Right renal cortex interstitium (tissue), 3 donors: ENCODE measurements around the gene SLC17A5. TPM values are rescaled to one million over a fixed set of nuclear protein-coding genes. Genes with fewer than 3 reads are reported as not detected.
"Not testable (repeated sequence)": the region's sequence is repeated elsewhere in the genome, so short reads cannot be mapped to it uniquely, and the experiment has no call there.

Source experiments
- DNase-seq, 3 donors: peaks; one replicate each; pipeline ENCODE4 v3.0.0-alpha.2; 2013; ENCODE audit warnings: low read depth in 3 of 3, low spot score in 2 of 3
- polyA plus RNA-seq, 3 donors: library from polyadenylated mRNA; unstranded; fragments of 120-200 nt; gene quantifications; one replicate each; pipeline ENCODE4 v1.2.1, GENCODE V29; 2013; ENCODE audit not compliant: insufficient read length in 3 of 3

The SLC17A5 gene
- polyA plus RNA-seq, 3 donors = 18.1 to 23.1 (median 20.0) TPM

DNA sequence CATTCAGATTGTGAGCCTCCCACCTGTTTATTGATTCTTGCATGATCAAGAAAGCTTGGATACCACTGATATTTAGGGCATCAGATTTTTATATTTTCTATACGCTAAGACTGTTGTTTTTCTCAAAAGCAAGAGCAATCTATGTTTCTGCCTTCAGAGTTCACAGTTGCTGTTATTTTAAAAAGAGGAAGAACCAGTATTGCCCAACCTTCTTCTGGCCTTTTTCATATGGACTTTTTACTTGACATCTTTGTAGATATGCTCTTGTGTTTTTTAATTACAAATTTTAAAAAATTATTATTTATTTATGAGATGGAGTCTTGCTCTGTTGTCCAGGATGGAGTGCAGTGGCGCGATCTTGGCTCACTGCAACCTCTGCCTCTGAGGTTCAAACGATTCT is 28.9 kb downstream of the SLC17A5 start:
- no peak for DNase-seq

DNA sequence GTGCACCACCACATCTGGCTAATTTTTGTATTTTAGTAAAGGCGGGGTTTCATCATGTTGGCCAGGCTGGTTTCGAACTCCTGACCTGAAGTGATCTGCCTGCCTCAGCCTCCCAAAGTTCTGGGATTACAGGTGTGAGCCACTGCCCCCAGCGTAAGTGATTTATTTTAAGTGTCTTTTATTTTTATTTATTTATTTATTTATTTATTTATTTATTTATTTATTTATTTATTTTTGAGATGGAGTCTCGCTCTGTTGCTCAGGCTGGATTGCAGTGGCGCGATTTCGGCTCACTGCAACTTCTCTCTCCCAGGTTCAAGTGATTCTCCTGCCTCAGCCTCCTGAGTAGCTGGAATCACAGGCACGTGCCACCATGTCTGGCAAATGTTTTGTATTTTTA is 30.3 kb downstream of the SLC17A5 start:
- not testable (repeated sequence) for DNase-seq

DNA sequence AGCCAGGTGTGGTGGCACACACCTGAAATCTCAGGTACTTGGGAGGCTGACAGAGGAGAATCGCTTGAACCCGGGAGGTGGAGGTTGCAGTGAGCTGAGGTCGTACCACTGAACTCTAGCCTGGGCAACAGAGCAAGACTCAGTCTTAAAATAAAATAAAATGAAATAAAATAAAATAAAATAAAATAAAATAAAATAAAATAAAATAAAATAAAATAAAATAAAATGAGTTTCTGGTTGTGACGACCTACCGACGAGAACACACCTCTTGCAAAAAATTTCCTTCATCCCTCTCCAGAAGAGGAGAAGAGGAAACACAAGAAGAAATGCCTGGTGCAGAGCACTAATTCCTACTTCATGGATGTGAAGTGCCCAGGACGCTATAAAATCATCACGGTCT is 35.7 kb downstream of the SLC17A5 start:
- not testable (repeated sequence) for DNase-seq

DNA sequence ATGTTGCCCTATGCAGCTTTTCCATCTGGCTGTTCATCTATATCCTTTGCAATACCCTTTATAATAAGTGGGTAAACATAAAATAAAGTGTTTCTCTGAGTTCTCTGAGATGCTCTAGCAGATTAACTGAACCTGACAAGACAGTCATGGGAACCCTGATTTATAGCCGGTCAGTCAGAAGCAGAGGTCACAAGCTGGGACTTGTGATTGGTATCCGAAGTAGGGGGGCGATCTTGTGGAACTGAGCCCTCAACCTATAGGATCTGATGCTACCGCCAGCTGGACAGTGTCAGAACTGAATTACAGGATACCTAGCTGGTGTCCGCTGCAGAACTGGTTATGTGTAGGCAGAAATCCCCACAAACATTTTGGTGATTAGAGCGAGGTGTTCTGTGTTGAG is 39.0 kb downstream of the SLC17A5 start:
- DNase-seq = peak in 1 of 3 donors; percentile 7

DNA sequence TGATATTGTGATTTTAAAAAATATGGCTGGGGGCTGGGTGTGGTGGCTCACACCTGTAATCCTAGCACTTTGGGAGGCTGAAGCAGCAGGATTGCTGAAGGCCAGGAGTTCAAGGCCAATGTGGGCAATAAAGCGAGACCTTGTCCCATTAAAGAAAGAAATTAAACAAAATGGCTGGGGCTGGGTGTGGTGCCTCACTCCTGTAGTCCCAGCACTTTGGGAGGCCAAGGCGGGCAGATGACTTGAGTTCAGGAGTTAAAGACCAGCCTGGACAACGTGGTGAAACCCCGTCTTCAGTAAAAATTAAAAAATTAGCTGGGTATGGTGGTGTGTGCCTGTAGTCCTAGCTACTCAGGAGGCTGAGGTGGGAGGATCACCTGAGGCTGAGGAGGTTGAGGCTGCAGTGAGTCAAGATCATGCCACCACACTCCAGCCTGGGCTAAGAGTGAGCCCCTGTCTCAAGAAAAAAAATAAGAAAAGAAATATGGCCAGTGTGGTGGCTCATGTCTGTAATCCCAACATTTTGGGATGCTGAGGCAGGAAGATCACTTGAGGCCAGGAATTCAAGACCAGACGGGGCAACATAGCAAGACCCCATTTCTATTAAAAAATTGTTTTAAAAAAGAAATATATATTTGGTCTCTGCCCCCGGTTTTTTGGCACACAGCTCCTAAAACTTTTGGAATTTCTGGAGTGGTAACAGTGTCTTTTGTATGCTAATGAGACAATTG is 39.8 kb downstream of the SLC17A5 start:
- no peak for DNase-seq

DNA sequence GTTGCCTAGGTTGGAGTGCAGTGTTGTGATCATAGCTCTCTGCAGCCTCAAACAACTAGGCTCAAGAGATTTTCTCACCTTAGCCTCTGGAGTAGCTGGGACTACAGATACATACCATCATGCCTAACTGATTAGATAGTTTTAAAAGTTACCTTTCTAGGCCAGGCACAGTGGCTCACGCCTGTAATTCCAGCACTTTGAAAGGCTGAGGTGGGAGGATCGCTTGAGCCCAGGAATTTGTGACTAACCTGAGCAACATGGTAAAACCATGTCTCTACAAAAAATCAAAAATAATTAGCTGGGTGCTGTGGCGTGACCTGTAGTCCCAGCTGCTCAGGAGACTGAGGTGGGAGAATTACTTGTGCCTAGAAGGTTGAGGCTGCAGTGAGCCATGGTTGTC is 41.2 kb downstream of the SLC17A5 start:
- no peak for DNase-seq

DNA sequence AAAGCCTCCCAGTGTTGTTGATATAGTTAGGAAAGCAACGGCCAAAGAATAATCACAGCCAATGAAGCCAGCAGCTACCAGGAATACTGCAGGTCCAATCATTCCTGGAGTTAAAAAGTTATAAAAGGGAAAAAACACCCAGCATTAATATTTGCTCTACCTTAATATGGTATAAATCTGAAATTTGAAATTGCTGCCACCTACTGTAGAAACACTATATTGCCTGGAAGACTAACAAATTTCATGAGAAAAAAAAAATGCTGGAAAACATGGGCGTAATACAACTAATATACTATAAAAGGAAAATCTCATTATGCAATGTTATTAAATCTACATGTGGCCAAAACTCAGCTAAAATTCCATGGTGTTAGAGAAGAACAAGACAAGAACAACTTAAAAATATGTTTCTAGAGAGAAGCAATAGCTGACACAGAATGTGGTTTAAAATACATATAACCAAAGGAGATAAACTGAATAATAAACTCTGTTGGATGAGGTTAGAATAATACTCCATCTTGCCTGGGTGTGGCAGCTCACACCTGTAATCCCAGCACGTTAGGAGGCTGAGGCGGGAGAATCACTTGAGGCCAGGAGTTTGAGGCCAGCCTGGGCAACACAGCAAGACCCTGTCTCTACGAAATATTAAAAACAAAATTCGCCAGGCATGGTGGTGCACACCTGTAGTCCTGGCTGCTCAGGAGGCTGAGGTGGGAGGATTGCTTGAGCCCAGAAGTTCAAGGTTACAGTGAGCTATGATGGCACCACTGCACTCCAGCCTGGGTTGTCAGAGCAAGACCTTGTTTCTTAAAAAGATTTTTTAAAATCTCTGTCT is 43.1 kb downstream of the SLC17A5 start:
- DNase-seq = no peak

DNA sequence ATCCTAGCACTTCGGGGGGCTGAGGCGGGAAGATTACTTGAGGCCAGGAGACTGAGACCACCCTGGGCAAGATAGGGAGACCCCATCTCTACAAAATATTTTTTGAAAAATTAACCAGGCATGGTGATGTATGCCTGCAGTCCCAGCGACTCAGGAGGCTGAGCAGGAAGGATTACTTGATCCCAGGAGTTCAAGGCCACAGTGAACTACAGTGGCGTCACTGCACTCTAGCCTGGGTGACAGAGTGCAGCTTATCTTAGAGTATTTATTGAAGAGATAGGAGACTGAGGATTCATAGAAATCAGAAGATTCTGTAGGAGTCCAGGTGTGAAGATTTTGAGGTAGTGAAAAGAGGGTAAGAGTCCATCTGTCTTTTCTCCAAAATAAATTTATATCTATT is 45.0 kb downstream of the SLC17A5 start:
- DNase-seq = no peak

DNA sequence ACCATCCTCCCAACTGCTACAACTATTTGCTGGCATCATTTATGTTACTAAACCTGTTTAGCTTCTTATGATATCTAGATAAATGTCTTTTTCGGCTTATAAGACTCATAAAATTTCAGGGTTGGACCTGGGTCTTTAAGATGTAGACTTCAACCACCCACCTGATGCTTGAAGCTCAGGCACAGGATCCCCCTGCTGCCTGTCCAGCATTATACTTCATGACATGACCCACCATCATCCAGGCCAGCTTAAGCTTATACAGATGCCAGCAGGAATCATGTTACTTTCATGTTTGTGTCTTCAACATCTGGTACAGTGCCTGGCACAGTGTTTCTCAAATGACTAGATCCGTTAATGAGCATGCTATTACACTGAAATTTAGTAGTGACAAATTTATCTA is 47.4 kb downstream of the SLC17A5 start:
- no peak for DNase-seq

DNA sequence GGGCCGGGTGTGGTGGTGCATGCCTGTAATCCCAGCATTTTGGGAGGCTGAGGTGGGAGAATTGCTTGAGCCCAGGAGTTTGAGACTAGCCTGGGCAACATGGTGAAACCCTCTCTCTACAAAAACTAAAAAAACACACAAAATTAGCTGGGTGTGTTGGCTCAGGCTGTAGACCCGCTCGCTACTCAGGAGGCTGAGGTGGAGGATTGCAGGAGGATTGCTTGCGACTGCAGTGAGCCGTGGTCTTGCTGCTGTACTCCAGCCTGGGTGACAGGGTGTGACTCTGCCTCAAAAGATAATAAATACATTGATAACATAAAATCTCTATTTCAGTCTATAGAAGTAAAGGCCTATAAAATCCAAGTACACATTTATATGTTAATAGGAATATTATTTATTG is 49.3 kb downstream of the SLC17A5 start:
- DNase-seq = no peak

DNA sequence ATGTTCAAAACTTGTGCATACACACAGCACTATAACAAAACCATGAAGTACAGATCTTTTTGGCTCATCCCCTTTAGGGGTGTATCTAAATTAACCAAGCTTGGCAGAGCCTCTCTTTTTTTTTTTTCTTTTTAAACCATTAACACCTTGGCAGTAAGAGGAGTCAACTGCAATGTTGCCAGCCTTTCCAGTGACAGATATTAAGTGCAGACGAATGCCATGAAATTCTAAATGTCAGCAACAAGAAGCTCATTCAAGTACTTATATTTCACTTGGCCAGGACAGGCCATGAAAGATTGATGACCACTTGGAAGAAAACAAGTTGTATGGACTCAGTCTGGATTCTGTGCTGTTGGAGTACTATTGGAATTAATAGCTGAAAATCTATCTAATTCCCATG is 49.8 kb downstream of the SLC17A5 start:
- no peak for DNase-seq

DNA sequence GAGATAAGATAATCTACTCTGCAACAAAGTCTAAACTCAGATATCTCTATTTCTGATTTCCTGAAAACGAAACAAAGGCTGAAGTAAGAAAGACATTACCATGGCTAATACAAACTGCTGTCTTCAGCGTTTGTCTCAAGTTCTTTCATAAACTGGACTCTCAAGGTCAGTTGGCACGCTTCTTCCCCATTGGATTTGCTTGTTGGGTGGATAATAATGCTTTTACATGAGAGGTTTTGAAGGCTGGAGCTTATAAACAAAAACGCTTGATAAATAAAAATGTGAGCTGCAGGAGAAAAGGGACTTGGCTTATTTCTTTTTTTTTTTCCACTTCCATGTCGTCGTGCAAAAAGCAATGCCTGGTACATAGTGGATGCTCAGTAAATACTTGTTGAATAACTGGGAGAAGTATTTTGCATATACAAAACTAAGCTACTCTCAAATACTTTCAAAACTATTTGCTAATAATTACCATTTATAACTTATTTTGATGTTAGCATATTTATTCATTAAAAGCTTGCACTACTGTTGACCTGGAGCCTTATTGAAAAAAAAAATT is 67.3 kb downstream of the SLC17A5 start:
- no peak for DNase-seq

DNA sequence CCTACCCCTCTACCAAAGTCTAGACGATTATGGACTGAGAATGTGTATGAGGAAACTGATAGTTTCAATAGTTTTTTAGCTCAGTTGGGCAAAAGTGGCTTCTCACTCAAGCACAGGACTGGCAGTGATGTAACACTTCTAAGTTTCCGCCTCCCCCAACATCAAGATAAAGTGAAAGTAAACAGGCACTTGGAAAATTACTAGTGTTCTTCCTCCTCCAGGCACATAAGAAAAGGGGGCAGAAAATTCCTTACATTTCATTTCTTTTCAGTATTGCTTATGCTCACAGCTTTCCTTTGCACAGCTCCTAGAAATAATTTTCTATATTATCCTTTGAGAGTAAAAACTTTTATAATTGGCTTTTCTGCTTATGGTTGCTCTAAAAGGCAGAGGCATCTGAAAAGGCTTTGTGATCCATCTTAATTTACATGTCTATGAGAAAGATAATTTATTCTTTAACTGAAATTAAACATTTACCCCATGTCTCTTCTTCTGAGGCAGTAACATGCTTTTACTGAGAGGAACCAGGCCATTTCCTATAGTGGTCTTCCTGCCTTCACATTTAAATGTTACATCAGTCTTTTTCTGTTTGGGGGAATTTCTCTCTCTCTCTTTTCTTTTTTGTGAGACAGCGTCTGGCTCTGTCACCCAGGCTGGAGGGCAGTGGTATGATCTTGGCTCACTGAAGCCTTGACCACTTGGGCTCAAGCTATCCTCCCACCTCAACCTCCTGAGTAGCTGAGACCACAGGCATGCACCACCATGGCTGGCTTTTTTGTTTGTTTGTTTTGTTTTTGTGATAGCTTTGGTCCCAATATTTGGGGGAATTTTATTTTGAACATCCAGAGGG is 68.0 kb downstream of the SLC17A5 start:
- peak in 2 of 3 donors; percentile 58 to 61 for DNase-seq

DNA sequence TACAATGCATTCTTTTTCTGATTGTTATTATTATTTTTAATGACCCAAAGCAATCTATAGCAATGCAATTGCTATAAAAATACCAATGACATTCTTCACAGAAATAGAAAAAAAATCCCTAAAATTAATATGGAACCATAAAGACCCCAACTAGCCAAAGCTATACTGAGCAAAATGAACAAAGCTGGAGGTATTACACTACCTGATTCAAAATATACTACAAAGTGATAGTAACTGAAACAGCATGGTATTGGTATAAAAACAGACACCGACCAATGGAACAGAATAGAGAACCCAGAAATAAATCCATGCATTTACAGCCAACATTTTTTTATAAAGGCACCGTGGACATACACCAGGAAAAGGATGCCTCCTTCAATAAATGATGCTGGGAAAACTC is 72.5 kb downstream of the SLC17A5 start:
- no peak for DNase-seq

DNA sequence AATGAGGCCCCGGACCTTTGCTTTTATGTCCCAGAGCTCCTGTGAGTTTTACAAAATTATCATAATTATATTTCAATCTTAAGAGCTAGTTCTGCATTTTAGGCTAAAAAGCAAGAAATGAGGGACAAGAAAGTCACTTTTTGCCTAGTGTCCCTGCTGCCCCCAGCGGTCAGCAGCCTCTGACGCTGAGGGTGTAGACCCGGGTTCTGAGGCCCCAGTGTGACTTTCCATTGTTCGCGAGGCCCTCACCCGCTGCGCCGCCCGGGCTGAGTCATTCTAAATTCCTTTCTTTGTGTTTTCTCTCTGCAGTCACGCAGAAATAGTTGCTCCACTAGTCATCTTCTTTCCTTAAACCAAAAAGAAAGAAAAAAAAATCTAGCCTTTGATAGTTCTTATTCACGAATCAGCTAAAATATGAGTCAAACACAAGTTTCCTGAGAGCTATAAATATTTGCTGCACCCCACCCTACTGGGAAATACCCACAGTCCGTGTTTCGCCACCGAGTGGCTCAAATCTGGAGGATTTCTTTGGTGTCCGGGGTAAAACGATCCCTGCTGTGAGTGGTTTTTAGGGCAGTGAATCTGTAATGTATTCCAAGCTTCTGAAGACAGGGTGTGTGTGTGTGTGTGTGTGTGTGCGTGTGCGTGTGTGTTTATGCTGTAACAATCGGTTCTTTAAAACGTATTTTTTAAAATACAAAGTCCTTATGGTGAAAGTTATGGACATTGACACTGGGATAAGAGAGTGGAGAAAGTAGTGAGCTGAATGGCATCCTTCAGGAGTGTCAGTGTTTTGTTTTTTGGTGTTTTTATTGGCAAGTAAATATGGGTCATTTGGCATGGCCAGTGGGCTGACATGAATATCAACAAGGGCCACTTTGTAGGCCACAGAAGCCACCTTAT is 73.3 kb downstream of the SLC17A5 start:
- peak in 2 of 3 donors; percentile 41 for DNase-seq

DNA sequence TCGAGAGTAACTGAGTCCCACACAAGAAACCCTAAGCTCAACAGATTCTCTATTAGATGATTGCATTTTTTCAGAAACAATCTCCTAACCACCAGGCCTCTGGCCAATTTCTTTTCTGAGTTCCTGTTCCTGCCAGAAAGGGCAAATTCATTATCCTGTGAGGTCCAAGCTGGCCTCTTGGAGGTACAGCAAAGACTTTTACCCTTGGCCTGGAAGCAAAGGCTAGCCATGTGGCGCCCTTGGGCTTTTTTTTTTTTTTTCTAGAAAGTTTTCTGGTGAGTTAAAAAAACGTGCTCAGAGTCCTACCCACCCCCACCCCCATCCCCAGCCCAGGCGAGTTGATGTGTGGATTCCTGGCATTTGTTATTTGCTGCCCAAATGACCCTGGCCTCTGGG is 73.9 kb downstream of the SLC17A5 start:
- DNase-seq = no peak

DNA sequence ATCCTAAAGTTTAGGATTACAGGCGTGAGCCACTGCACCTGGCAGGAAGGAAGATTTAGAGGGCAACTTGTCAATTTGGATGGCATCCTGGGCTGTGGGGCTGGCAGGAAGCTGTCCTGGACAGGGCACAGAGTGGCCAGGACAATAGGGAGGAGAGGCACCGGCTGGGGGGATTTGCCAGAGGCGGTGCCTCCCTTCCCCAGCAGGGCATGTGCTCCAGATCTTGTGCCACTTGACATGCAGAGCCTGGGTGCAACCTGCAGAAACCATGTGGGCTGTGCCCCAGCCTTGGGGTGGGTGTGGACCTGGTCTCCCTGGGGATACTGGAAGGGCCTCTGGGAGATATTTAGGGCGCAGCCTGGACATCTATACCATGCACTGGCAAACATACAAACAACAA is 74.4 kb downstream of the SLC17A5 start:
- DNase-seq = no peak

DNA sequence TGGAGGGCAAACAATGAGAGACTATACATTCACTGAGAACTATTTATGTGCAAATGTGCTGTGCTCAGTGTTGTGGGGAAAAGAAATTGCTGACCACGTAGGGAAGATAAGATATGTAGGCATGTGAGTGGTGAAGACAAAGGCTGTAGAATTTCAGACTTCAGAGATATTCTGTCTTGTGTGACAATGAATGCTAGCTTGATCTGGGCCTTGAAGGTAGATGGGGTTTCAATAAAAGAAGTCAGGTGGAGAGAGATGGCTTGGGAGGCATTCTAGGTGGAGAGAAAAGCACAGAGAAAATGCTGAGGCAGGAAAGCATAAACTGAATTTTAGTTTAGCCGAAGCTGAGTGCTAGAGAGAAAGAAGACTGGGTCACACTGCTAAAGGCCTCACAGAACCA is 76.1 kb downstream of the SLC17A5 start:
- no peak for DNase-seq

DNA sequence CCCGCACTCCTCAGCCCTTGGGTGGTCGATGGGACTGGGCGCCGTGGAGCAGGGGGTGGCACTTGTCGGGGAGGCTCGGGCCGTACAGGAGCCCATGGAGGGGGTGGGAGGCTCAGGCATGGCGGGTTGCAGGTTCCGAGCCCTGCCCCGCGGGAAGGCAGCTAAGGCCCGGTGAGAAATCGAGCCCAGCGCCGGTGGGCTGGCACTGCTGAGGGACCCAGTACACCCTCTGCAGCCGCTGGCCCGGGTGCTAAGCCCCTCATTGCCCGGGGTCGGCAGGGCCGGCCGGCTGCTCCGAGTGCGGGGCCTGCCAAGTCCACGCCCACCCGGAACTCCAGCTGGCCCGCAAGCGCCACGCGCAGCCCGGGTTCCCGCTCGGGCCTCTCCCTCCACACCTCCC is 81.3 kb downstream of the SLC17A5 start:
- not testable (repeated sequence) for DNase-seq
